Stimulated activated naive CD8-positive, alpha-beta T cell treated with anti-CD3 and anti-CD28 coated beads, Interleukin-15, Interleukin-2, amounts not matched to agents 100 U/mL and 50 U/mL, for 24 hours (primary cell): ENCODE measurements around the gene SLIT3.

Experiments
- ATAC-seq: fragments of 150-1000 bp; cut with Tn5 transposase; one replicate; pipeline ENCODE4 v1.10.0; 2021
- DNase-seq: peaks from one replicate; pipeline ENCODE4 v3.0.0; 2021

The SLIT3 gene

DNA sequence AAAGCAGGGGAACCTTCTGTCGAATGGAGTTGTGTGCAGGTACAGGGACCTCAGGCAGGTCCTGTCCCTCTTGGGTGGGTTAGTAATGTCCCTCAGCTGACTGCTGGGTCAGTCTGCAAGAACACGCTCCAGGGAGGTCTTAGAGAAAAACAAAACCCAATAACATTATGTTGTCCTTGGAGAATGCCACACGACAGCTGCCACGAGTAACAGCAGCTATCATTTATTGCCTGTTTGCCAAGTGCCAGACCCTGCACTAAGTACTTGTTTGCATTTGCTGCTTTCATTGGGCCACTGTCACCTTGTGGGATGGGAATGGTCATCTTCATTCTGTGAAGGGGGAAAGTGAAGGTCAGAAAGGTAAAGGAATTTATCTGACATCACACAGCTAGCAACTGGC, 310.3 kb downstream of the SLIT3 start:
- ATAC-seq, result no peak

DNA sequence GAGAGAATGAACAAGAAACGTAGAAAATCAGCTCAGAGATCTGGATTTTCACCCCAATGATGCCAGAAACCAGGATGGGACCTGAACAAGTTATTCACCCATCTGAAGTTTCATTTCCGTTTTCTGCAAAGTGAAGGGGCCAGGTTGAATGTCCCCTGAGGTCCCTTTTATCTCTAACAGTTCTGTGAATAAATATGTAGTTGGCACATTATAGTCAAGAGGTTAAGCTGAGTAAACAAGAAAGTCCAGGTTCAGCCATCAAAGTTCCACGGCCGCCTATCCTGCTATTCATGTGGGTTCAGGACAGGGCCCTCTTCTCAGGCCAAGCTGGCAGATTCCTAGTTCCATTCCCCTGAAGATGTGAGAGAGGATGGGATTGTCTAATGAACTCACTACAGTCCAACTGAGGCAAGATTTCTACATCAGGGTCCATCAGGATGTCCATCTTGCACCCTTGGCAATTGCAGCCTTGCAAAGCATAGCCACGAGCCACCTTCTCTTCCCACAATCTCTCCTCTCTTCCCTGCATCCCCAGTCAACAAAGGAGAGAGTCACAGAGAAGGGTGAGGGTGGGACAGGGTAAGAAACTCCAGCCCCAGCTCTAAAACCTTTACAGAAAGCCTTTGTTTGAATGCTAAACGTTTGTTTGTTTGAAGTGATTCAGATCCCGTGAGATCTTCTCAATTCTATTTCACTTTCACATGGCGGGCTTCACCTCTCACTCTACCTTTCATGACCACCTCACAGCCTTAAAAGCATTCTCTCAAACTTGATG, 311.0 kb downstream of the SLIT3 start:
- no peak for DNase-seq
- ATAC-seq, result no peak

More for the DNA sequence above, 310.3 kb downstream of the SLIT3 start:
- DNase-seq, result no peak

DNA sequence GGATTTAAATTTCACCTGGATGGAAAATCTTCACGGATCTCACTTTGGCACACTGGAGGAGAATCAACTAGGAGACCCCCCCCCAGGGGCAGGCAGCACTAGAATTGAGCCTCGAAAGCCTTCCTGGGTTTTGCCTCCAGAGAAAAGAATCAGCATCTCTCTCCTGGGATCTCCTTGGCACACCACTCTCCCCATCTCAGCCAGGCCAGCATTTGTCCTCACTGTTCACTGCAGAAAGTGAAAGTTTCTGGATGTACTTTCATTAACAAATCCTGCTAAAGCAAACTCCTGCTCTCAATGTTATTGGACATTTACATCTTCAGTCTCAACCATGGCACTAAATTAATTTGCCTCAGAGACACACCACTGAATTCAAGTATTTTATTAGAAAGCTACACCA, 312.2 kb downstream of the SLIT3 start:
- DNase-seq, result no peak

DNA sequence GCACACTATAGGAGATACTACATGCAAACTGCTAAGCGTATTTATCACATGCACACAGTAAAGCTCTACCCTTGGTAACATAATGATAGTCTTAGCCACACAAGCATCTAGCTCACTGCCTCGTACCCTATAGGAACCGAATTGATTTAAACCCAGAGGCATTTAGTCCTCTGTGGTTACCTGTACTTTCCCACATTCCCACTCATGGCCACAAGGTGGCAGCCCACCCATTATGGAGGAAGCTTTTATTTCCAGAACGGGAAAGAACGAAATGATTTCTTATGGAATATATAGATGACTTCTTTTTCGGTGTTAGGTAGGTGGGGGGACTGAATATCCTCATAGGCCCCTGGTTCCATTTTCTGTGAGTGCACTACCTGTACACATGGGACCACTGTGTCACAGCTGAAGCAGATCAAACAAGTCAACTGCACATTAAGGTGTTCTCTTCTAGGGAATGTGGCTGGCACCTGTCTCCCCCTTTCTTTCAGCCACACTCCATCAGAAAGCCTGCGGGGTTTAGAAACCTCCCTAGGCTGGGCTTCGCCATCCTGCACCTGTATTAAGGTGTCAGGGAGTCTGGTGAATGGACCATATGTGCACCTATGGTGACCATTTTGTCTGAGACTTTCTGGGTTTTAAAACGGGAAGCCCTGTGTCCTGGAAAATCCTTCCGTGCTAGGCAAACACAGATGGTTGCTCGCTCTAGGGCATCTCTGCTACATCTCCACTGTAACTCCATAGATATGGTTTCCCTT, 313.2 kb downstream of the SLIT3 start:
- ATAC-seq, result no peak
- DNase-seq, result peak; percentile 67

More for the DNA sequence above, 312.2 kb downstream of the SLIT3 start:
- no peak for ATAC-seq

DNA sequence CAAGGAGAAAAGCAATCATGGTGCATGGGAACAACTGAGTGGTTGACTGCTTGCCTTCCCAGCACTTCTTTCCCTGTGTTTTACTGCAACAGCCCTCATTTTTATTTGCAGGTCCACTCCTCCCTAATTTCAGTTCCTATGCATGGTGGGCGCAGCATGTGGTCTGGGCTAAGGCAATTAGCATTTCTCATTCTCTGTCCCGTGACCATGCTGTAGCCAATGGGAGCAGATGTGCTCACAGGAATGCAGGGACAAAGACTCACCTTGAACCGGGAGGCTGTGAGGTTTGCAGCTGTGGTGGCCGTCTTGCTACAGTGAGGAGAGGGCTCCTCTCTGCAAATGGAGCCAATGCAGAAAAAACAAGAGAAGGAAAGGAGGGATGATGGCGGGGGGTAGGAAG, 315.5 kb downstream of the SLIT3 start:
- ATAC-seq (no peak), DNase-seq (no peak)

DNA sequence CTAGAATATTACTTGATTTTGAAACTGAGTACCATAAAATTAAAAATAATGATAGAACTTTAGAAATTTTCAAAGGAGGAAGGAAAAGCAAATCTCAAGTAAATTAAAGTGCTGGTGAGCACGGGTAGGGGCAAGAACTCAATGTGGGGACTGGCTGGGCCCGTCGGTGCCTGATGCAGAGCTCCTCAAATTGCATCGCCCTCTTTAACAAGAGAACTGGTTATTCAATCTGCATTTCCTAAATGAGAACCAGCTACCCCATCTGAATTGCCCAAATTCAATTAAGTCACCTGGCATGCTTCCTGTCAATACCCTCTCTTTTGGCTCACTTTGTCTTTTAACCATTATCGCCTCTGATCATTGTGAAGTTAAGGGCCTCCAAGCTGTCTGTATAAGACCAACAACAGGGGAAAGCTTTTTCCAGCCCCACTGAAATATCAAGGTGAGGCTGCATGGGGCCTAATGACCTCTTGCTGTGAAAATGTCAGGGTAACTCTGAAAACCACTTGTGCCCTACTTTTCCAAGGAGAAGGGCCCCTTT, 316.7 kb downstream of the SLIT3 start:
- DNase-seq (no peak), ATAC-seq (no peak)

DNA sequence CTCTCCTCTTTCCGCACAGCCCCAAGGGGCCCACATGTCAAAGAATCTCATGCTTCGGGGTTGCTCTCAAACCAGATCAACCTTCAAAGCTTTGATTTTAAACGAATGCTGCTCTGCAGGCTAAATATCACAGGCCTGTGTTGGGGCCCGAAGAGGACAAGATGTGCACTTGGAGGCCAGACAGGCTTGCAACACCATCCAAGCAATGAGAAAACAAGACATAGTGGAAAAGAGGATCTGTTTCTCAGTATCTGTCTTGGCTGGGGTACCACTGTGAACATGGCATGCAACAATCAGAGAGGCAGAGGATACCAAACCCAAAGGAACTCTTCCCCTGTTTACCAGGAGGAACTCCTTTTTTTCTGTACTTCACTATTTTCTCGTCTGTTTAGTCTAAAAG, 321.8 kb downstream of the SLIT3 start:
- ATAC-seq (no peak), DNase-seq (no peak)

DNA sequence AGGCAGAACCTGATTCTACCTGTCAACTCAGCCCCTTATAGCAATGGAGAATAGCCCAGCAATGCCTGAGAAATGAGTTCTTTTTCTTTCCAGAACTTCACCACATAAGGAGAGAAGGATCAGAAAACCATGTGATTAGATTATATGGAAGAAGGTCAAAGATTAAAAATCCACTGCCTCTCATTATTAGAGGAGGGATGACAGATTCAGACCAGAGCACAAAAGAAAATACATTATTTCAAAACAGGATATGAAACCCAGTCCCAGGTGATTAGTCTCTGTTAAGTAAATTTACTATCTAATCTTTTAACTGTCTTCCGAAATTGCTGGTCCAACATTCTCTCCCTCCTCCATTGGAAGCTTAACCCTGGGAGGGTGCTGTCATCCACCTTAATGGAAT, 322.4 kb downstream of the SLIT3 start:
- DNase-seq (no peak), ATAC-seq (no peak)

DNA sequence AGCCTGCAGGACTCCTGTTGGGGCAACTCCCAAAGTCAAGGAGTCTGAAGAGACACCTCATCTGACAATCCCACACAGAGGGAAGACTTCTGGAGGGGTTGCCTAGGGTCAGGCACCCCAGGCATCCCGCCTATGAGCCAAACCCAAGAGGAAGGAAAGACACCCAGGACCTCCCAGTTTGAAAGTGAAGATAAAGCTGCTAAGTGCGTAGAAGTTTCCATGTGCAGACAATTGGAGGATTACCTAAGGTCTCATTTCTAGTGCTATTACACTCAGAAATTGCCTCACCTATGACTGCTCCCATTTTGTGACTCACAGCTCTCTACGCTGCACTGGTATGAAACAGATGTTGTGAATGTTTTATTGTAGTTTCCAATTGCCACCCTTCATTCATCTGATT, 322.9 kb downstream of the SLIT3 start:
- DNase-seq (no peak), ATAC-seq (no peak)

DNA sequence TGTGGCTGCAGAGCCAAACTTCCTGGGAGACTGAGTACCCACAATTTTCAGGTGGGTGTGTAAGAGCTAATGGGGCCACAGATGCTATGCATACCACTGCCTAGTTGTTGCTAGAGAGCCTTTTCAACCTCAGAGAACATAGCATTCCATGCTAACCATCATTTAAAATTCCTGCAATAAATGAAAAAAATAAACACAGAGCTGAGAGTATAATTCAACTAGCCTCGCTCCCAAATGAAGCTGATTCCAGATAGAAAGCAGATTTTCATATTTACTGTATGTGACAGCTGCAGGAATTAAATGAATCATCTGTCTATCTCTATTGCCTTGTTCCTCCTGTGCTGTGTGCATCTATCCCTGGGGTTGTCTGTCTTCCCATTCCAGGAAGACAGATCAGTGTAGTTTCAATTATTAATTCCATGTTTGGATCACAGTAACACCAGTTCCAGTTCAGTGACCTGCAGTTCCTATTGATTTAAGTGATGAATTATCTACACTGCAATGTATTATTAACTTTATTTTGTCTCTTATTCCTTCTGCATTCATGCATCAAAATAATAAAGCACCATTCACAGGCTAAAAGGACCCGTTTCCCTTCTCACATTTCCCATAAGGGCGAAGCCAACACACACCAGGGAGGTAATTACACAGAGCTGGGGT, 324.5 kb downstream of the SLIT3 start:
- DNase-seq (no peak), ATAC-seq (no peak)

DNA sequence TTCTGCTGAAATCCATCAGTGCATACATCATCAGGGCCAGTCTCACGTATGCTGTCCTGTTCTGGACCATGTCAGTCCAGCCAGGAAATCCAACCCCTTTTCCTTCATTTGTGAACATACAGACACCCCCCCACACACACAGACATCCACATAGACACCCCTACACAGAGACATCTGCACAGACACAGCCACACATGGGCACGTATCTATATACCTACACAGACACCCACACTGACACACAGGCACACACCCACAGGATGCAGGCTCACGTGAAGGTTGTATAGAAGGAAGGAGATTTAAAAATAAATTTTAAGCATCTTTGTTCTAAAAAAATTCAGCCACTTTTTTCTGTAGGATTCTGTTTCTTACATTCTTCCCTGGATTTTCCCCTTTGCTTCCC, 325.6 kb downstream of the SLIT3 start:
- DNase-seq, result no peak
- no peak for ATAC-seq

DNA sequence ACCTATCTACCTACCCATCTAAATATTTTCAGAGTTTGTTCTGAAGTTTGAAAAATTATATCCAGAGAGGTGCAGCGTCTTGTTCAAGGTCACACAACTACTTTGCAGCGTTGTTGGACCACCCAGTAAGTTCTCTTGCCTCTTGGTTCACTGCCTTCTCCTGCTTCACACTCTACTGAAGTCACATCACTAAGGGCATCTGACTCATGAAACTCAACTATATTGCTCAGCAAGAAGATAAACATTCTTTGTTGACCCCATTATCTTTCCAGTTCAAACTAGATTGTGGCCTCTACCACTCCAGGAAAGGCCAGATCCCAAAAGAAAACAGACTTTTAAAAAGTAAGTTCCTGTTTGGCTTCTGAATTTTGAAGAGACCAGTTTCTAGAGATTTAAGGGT, 326.9 kb downstream of the SLIT3 start:
- DNase-seq (no peak), ATAC-seq (no peak)

DNA sequence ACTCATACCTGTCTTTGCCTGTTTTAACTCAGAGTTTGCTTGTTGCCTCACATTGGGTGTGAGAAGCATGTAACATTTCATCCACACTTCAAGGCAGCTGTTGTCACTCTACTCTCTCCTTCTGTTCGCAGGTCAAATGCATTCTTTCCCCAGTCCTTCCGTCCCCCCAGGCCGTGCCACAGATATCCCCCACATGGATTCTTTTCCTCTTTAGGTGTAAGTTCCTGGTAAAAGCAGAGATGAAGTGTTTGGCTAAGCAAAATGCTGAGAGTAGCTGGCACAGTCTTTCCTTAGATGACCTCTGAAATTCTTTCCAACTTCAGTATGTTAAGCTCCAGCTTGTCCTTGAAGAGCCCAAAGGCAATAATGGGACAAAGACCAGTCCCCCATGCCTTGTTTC, 328.2 kb downstream of the SLIT3 start:
- no peak for ATAC-seq
- no peak for DNase-seq

DNA sequence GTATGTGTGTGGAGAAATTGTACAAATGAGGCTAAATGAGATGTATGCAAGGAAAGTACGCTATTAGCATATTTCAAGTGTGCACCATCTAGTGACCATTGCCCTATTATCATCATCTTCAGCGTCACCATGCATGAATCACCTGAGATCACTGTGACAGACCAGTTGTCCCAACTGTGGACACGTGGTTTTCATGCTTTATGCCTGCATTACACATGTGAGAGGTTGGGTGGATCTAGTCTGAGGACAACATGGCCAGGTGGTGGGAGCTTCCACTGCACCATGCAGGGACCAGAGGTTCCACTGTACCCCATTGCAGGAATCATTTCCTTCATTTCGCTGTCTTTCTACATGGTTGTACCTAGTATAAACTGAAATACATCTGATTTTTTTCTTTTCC, 329.8 kb downstream of the SLIT3 start:
- ATAC-seq (no peak), DNase-seq (no peak)

DNA sequence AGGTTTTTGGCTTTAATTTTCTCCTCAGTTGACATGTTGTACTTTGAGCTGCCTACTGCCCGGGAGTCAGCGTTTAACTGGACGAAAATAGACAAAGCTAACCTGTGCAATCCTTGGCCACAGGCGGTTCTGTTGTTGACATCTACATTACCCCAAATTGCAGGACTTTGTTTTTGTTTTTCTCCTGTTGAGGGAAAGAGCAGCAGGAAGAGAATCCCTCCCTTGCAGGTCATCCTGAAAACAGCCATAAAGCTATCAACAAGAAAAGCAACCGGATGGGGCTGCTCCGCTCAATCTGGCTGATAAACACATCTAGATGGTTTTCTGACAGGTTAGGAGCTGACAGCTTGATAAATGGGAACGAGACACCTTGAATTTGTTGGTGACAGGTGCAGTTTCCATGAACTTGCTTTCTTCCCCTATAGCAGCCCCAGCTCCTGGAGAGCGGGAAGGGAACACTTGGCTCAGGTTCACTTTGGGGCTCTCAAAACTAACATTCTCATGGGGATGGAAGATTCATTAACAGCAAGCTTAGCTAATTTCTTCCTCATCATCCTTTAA, 331.5 kb downstream of the SLIT3 start:
- ATAC-seq, result no peak

DNA sequence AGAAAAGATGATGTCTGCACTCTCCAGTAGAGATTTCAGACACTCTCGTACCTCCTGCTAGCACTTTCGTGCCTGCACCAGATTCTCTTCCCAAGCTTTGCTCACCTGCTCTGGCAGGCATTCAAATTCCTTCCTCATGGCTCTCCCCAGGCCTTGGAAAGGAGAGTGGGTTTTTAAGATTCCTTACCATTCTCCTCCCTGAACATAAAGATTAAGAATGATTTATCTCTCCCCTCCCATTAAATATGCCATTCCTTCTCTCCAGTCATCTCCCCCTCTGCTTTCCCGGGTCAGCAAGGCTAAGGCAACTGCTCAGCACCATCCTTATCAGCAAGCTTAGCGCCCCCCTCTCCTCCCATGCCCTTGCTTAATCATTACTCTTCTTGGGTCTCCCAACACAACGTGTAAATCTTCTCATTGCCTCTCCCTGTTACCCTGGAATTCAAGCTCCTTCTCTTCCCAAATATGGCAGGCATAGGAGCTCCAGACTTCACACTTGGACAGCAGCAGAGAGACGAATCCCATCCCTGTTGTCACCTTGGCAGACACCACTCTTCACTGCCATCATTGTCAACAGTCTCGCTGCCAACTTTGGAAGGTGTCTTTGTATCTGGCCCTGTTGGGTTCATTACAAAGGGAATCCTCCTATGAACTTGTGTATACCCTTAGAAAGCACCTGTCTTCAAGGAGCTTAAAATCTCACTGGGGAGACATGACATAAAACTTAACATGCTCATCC, 332.9 kb downstream of the SLIT3 start:
- ATAC-seq, result no peak
- DNase-seq, result no peak

More for the DNA sequence above, 331.5 kb downstream of the SLIT3 start:
- no peak for DNase-seq

DNA sequence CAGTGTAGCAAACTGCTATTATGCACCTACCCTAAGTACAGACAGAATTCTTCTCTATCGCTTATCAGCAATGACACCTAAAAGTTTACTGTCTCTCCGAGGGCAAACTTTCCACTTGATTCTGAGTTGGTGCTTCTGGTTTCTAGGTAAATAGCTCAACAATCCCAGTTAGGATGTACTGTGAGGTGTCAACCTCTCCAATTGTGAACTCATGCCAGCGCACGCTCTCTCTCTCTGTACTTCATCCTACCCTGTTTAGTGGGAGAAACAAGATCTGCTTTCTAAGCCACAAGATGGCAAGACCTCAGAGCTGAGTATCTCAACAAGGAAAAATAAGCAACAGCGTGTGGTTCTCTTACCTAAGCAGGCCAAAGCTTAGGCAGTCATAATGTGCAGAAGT, 335.3 kb downstream of the SLIT3 start:
- DNase-seq (no peak), ATAC-seq (no peak)

DNA sequence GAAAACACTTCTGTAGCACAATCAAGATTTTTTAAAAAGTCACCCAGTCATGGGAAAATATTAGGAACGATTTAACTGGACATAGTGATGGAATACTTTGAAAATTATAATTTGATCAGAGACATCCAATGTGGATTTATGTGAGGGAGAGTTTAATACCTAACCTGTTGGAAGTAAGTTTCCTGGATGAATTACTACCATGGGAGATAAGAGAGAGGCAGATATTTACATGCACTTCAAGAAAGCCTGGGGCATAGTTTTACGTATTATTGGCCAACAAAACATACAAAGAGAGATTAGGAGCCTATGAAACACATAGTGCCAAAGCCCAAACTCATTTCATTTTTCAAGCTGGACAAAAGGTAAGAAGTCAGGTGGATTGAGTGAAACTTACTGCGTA, 336.8 kb downstream of the SLIT3 start:
- ATAC-seq, result no peak
- DNase-seq, result no peak

DNA sequence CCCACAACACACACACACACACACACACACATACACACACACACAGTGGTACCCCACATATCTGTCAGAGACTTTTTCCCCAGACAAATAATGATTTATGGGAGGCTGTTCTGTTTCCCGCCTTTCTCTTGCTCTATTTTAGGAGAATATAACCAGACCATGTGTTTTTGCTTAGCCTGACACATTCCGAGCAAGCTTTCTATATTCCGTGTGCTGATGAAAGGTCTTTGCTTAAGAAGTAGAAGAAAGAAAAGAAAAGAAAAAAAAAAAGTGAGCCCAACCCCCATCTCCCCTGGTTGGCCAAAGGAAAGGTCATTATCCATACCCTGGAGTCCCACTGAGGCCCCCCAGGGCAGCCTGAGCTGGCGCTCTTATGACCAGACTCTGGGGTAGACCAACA, 338.6 kb downstream of the SLIT3 start:
- ATAC-seq (no peak), DNase-seq (no peak)

DNA sequence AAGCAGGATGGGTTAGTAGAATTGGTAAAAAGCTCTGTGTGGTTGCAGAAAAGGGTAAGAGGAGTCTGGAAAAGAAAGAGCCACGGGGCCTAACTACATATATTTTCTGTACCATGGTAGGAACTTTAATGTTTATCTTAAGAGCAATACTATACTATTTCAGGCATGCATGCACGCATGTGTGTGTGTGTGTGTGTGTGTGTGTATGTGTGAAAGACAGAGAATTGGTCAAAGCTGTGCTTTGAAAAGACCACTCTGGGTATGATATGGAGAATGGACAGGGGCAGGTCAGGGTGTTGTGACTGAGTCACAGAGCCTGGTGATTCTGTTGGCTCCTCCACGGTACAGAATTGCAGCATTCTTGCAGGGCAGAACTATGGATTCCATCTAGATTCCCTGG, 339.3 kb downstream of the SLIT3 start:
- no peak for DNase-seq
- no peak for ATAC-seq

DNA sequence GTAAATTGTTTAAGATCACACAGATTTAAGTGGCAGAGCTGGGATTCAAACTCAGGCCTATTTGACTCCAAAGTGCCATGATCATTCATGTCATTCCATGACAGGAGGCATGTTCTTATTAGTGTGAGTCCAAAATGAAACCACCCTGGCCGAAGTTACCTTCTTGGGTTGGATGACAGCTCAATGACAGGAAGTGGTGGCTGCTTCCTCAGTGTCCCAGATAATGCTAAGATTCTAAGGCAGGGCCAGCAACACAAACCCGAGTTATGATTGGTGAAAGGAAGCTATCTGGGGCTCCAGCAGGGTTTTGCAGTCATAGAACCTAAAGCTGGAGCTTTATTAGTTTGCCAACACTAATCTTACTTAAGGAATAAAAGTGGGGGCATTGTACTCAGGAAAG, 340.4 kb downstream of the SLIT3 start:
- DNase-seq, result no peak
- no peak for ATAC-seq

DNA sequence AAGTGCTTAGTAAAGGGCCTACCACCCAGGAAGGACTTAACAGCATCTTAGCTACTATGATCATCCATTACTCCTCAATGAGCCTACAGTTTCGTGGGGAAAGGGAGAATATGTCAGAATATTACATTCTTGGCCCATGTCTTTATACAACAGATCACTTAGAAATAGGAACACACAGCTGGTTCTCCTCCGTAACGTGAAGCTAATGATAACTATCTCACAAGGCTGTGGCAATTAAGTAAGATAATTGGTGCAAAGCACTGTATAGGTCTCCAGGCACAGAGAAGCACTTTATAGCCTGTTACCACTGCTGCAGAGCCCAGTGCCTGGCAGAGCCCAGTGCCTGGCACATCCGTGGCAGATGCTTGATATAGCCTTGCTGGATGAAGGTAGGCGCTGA, 347.6 kb downstream of the SLIT3 start:
- DNase-seq, result no peak
- ATAC-seq, result no peak
